Stimulated activated CD4-positive, alpha-beta T cell treated with anti-CD3 and anti-CD28 coated beads, TNF-alpha, amount 100 ng/mL, for 24 hours (primary cell): Measurements from ENCODE around the gene RNASE8.

ENCODE experiments used
- DNase-seq, 3 experiments: peaks; one replicate each; pipeline ENCODE4 v3.0.0-alpha.2; 2020; ENCODE audit warnings: low read depth in 3 of 3

The RNASE8 gene

DNA sequence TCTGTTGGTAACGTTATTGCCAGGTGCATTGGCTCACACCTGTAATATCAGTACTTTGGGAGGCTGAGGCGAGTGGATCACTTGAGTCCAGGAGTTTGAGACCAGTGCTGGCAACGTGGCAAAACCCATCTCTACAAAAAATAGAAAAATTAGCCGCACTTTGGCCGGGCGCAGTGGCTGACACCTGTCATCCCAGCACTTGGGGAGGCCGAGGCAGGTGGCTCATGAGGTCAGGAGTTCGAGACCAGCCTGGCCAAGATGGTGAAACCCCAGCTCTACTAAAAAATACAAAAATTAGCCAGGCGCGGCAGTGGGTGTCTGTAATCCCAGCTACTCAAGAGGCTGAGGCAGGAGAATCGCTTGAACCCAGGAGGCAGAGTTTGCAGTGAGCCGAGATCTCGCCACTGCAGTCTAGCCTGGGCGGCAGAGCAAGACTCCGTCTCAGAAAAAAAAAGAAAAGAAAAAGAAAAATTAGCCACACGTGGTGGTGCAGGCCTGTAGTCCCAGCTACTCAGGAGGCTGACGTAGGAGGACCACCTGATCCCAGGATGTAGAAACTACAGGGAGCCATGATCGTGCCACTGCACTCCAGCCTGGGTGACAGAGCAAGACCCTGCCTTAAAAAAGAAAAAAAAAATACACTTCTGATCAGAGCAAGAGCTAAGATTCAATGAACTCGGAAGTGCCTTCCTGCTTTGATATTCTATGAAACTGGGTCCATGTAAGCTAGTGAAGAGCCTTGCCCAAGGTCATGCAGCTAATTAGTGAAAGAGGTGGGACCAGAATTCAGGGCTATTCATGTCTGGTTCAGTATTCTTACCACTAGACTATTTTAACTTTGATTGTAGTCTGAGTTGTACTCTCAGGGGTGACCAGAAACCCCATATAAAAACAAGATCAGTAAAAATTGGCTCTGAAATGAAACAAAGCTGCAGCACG lies 4.2 kb upstream of the RNASE8 start:
- no peak for DNase-seq

DNA sequence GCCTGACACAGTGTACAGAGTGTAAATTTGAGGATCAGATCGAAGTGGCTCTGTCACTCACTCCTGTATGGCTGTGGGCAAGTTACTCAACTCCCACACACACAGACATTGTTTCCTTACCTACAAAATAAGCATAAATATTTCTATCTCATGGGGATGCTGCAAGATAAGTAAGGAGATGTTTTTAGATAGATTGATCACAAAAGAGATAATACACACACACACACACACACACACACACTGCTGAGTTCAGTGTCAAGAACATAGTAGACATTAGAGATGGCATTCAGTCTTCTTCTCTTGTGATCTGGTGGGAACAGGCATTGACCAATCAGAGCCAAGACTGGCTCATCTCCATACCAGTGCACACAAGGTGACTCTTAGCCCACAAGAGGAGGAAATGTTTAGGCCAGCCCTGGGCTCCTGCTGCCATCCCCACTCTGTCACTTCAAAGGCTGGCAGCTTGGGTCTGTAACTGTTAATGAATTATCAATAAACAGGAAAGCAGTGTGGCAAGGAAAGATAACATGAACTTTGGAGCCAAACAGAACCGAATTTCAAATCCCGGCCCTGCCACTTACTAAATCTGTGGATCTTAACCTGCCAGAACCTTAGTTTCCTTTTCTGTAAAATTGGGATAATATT lies 3.4 kb upstream of the RNASE8 start:
- no peak for DNase-seq

DNA sequence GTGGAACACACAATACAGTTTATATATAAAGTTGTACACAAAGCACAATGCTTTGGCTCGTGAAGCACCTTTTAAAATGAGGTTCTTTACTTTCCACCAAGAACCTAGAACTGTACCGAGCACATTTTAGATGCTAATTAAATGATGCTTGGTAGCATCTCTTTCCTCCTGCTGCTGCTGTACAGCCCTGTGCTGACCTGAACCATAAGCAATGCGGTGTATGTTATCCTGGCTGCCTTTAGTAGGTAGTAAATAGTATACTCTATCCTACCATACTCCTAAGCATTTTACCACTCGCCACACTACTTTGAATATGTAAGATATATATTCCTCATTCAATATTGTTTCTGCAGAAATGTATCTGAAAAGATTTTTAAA lies 2.9 kb upstream of the RNASE8 start:
- no peak for DNase-seq

DNA sequence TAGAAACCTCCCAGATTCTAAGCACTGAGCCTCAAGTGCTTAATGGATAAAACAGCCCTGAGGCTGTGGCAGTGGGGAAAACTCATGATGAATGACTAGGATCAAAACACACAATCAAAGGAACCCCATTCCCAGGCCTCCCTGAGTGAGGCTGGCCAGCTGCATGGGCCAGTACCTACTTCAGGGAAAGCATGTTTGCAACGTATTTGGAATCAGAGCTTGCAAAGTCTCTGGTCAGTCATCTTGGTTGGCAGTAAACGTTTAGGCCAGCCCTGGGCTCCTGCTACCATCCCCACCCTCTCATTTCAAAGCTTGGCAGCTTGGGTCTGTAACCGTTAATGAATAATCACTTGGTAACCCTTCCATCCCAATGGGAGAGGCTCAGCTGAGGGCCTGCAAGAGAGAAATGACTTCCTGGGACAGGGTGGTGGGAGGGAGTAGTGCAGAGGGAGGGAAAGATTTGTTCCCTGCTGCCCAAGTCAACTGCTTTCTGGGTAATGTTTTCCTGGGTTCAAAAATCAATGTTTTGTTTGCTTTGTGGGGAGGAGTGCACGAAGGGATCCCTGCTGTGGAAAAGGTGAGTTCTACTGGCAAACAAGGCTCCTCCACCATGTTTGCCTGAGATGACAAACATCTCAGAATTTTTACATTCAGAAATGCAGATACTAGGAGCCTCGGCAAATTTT lies 2.0 kb upstream of the RNASE8 start:
- DNase-seq, result no peak

DNA sequence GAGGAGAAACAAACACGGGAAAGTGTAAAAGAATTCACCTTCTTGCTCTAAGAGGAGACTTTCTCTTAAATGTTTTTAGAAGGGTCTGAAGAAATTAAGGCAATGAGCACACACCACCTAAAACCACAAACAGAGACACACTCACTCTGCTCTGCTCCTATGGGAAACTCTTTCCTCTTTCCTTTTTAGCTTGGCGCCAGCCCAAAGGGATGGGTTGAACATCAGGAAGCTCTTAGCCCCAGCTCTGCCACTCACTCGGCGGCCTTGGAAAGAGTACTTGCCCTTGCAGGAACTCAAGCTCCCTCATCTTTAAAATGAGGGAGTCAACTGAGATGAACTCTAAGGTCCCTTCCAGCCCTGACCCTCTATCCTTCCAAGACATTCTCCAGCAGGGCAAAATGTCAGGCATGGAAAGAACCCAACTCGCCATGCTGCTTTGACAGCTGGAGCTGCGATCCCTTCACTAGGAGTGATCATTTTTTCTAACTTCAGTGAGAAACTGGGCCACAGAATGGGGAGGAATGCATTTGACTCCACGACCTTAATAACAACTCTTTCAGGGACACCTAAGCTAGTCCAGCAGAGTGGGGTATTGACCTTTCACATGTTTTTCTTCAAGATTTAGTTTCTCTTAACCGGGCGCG lies 980 bp upstream of the RNASE8 start:
- DNase-seq, result no peak

DNA sequence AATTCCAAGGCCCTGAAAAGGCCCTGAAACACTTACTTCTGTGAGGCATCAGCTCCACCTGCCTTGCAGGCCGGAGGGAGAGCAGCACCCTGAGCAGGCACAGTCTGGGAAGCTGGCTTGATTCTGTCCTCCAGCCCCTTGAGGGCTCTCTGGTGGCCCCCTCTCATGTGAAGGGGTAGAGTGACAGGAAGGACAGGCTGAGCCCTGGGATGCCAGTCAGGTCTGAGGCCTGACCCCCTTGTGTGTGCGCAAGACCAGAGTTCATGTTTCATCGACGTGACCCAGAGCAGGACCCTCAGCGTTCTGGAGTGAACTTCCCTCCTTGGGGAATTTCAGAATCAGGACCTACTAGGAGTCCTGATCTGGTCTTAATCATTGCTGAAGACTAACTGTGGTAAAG lies 1.3 kb downstream of the RNASE8 start:
- no peak for DNase-seq

DNA sequence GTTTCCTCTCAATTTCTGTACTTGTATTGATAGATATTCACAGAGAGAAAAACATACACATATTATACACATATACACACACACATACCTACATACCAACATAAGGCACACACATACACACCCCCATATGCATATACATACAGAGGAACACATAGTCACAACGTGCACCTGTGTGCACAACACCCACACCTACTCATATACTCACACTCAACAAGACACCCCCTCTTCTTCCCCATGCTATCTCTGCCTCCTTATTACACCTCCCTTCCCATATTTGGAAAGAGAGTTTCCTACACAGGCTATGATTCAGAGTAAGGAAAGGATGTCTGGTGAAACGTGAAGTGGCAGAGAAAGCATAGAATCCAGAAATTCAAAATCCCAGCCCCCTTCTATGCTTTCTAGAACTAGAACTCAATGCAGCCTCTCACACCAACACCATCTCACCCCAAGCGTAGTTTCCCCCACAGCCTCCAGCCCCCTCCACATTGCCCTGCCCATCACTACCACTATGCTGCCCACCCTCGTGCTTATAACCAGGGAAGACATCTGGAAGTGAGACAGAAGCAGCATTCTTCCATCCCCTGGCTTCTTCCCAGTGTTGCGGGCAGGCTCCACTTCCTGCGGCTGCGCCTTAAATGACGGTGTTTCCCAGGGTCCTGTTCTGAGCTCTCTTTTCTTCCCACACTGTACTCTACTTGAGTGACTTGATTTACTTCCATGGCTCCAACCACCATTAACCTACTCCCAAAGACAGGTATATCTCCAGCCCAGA lies 2.4 kb downstream of the RNASE8 start:
- no peak for DNase-seq

DNA sequence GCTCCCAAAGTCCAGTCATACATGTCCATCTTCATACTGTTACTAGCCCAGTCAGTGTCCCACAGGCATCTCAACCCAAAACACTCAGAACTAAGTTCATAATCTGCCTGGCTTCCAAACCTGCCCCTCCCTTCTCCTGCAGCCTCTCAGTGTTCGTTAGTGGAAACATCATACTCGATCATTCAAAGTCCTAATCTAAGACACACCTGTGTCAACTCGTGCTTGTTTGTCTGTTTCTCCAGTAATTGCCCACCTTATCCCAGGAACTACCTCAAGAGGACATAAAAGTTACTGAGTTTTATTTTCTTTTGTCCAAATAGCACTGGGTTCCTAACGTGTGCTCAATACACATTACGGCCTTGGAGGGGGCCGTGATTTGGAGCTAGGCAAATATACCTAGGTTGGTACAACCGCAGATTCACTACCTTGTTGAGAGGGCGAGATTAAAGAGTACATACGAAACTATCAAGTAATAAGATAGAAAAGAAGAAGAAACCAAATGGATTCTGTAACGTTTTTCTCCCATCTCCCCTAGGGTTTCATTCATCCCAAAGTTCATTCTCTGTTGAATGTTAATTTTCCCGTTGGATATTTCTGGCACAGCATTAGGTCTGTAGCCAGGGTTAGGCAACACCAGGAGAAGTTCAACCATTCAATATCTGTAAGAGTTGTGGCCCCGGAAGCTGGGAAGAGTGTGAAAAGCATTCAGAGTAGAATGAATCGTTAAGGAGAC lies 3.2 kb downstream of the RNASE8 start:
- DNase-seq, result no peak

DNA sequence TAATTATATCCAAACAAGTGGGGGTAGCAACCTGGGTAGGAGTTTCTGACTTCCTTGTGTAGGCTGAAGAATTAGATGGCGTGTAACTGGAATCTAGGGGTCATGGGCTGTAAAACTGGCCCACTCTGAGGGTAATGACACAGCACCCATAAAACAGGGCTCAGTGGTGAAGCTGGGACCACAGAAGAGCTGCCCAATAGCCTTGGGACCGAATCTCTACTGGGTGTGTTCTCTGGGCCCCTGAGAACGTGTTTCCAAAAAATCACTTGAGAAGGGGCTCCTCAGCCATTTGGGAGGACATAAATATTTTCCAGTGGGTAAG lies 3.7 kb downstream of the RNASE8 start:
- no peak for DNase-seq

DNA sequence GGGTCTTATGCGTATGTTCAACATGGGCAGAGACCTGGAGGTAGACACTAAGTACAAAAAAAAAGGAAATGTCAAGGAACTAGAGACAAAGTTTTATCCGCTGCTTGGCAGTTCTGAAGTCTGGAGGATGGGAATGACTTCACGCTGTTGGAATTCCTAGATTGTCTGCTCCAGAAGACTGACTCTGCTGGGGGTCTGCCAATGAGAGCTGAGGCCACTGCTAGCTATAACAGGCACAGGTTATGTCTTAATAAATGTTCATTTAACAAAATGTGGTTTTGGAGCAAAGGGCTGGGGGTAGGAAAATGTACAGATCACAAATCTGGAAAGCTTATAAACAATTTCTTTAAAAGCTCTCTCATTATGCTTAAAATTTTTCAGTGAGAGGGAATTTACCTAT lies 5.9 kb downstream of the RNASE8 start:
- DNase-seq, result no peak

DNA sequence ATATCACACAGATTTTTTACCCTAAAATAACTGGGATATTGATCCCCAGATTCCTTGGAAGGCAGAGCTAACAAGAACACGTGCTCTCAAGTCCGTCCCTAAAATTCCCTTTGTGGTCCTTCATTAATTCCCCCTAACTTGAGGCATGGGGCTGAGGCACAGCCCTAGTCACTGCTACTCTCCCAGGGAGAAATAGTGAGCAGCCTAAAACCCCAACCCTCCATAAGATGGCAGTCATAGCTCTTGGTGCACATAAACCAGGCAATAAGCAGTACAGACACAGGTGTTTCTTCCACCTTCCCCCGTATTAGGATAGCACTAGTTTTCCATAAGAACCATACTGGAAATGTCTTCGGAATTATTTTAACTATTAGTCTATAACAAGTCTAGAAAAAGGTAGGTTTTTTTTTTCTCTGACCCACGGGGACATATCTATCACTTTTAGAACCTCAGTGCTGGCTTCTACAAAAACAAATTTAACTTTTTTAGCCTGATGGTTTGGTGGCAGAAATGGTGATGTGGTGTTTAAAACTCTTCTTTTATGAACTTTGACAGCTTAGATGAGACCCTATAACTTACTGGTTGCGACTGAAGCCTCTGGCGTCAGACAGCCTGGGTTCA lies 9.4 kb downstream of the RNASE8 start:
- DNase-seq, result no peak

DNA sequence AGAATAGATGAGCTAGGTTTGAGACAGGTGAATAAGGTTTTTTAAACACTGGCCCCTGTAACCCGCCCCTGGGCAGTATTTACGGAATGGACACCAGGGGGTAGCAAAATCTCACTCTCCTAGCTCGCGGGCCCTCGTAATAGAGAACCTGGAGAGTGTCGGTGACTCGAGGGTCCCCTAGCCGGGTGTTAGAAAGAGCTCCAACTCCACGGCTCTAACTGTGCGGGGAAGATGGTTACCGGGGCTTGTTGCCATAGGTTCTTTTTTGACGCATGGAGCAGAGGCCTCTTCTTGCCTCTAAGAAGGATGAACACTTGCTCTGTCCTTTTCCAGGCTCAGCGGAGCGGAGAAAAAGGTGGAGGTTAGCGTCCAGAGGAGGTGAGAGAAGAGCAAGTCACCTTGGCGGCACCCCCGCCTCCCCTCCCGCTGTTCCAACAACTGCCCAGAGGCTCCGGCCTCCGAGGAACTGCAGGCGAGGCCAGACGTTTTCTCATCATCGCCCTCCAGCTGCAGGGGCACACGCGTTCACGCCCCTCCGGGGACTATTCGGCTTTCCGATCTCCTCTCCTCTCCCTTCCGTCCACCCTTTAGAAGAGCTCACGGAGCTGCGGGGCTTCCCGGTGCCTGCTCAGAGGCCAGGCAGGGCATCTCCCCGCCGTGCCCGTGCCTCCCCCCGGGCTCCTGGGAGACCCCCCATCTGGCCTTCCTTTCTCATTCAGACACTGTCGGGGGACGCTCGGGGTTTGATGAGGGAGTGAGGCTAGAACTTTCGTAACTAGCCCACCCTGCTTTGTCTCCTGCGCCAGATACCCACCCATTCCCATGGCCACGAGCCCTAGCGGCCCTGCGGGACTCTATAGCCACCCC lies 11.1 kb downstream of the RNASE8 start:
- DNase-seq, result peak in 1 of 3 experiments; percentile 31

DNA sequence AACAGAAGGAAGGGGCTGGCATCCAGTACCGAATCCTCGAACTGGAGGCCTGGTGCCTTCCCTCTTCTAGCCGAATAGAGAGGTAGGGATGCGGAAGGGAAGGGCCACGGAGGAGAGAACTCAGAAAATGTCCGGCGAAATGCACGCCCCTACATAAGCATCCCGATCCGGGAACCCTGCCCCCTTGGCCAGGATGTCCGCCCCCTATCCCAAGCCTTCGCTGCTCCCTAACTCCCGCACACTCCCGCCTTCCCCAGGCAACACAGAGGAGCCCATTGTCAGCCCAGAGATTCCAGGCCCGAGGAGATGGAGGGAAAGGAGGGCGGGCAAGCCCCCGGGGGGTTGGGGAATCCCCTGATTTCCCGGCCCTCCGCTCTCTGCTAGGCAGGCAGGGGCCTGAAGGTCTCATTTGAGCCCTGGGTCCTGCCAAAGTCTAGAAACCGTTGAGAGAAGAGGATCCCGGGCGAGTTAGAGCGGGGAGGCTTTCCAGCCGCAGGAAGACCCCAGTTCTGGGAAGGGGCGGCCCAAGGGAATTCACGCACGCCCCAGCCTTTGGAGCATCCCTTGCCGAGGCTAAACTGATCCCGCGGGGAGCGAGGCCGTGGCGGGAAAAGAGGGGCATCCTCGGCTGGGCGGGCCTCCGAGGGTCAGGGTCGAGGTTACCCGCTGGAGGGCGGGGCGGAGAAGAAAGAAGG lies 11.9 kb downstream of the RNASE8 start:
- DNase-seq, result no peak

DNA sequence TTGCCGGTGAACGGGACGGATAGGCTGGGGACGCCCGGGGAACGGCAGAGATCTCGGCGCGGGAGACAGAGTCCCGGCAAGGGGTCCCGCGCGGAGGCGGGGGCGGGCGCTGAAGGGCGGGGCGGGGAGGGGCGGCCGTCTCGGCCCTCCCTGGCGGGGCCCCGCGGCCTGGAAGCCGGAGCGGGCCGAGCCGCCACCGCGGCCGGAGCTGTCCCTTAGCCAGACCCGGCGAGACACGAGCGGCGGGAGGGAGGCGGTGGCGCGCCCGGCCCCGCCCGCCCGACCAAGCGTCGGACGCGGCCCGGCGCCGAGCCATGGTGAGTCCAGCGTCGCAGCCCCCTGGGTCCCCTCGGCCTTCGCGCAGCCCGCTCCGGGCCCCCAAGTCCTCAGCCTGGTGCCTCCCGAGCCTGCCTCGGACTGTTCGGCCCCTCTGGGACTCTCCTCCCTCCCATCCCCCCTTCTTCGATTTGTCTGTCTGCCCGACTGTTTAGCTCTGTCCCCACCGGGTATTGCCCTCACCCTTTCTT lies 12.5 kb downstream of the RNASE8 start, which contains the start of gene ARHGEF40:
ARHGEF40 (plus strand) TSS at position 222 of the 527 bp plus-strand sequence; CDS start at position 315, 93 bp downstream.
- peak in 1 of 3 experiments; percentile 21 for DNase-seq

DNA sequence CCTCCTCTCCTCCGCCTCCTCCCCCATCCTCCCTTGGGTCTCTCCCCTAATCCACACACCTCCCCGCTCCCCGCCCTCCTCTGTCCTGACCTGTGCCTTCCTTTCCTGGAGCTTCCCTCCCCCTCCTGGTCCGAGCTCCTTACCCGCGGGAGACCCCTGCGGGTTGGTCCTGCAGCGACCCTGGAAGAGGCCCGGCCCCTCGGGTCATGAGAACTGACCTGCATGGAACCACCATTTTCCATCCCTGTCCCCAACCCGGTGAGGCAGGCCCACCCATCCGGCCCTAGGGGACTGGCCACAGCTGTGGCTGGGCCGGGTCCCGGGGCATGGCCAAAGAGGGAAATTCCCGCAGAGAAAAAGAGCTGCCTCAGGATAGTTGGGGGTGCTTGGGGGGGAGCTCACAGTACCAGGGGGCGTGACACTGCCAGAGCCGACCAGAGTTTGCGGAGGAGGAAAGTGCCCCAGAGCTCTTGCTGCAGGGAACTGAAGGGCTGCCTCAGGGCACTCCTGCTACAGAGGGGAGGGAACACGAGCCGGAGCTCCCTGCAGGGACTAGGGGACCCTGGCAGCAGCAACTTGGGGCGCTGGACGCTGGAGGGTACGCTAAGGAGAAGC lies 13.1 kb downstream of the RNASE8 start:
- no peak for DNase-seq

DNA sequence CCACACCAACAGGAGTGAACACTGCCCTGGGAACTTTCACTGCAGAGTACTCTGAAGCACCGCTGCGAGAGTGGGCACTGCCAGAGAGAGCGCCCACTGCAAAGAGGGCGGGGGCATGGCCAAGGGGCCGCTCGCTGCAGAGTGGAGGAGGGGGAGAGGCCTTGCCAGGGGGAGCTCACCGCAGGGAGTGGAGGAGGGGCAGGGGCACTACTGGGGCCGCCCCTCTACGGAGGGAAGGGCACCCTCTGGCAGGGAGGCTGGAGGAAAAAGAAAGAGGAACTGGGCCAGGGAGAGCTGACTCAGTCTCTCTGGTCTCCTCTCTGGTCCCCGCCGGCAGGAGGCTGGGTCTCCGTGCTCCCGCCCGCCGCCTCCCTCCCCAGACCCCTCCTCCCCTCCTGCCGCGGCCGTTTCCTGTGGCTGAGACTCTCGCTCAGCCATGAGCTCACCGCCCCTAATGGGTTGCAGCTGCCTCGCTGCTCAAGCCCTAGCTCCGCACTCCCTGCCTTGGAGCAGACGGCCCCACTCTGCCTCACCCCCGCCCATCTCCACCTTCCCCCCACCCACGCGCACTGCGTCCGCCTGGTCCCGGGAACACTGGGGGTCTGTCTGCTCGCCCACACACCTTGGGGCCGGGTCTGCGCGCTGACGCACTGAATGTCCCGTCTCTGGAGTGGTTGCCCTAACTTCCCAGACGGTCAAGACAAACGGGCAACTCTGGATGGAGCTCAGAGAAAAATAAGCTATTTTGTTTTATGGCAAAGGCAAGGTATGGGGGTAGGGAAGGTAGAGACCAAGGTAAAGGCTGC lies 13.8 kb downstream of the RNASE8 start:
- DNase-seq, result peak in 1 of 3 experiments; percentile 57

DNA sequence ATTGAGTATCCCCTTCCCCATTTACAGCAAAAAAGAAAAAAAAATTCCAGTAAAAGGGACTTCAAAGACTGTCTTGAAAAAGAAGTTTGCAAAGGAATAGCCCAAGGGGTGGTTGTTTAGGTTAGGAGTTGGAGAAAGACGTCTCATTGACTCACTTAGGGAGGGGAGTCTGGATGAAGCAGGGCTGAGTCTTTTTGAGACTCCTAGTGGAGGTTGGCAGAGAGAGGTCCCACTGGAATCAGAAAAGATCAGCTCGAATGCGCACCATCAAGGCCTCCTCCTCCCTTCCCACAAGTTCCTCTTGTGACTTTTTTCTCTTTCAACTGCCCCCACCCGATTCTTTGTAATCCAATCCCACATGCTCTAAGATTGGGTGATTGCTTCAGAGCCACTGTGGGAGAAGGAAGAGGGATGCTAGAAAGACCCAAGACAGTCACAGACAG lies 14.4 kb downstream of the RNASE8 start:
- DNase-seq, result no peak
